Liver (tissue), 9 donors: ENCODE results near the gene FARS2. TPM values are rescaled to one million over a fixed set of nuclear protein-coding genes. Genes with fewer than 3 reads are reported as not detected.
"Not testable (repeated sequence)": the region's sequence is repeated elsewhere in the genome, so short reads cannot be mapped to it uniquely, and the experiment has no call there.

Experiments used
- DNase-seq: peaks from one replicate; pipeline ENCODE4 v3.0.0-alpha.2; 2017; ENCODE audit warnings: low spot score
- H3K27ac ChIP-seq, 2 donors: one replicate each; pipeline ENCODE4 v1.7.0; 2013; ENCODE audit warnings: inconsistent platforms in 2 of 2, low read length in 2 of 2, control low read depth in 1 of 2, low read depth in 1 of 2, mild to moderate bottlenecking in 1 of 2
- H3K27me3 ChIP-seq, 4 donors: one replicate each; pipeline versions ENCODE4 v1.6.1 to v1.7.0; 2013; ENCODE audit warnings: low read length in 3 of 4, inconsistent platforms in 1 of 4, mild to moderate bottlenecking in 1 of 4, moderate library complexity in 1 of 4; ENCODE audit not compliant: control insufficient read depth in 4 of 4, insufficient read depth in 4 of 4
- H3K36me3 ChIP-seq, 4 donors: one replicate each; pipeline versions ENCODE4 v1.6.1 to v1.7.0; 2013; ENCODE audit warnings: low read length in 3 of 4, mild to moderate bottlenecking in 3 of 4, low read depth in 1 of 4, moderate library complexity in 1 of 4; ENCODE audit not compliant: control insufficient read depth in 4 of 4, insufficient read depth in 3 of 4
- H3K4me1 ChIP-seq, 4 donors: one replicate each; pipeline versions ENCODE4 v1.6.1 to v1.7.0; 2013; ENCODE audit warnings: low read length in 3 of 4, mild to moderate bottlenecking in 3 of 4, moderate library complexity in 1 of 4; ENCODE audit not compliant: control insufficient read depth in 4 of 4, insufficient read depth in 4 of 4
- H3K4me3 ChIP-seq, 3 donors: one replicate each; pipeline versions ENCODE4 v1.6.1 to v1.7.0; 2013; ENCODE audit warnings: low read length in 3 of 3, control low read depth in 1 of 3, low read depth in 1 of 3, mild to moderate bottlenecking in 1 of 3
- H3K9ac ChIP-seq, 2 donors: one replicate each; pipeline ENCODE4 v1.7.0; 2013; ENCODE audit warnings: low read length in 2 of 2, mild to moderate bottlenecking in 2 of 2, moderate library complexity in 2 of 2, control low read depth in 1 of 2, low read depth in 1 of 2
- H3K9me3 ChIP-seq, 4 donors: one replicate each; pipeline versions ENCODE4 v1.6.1 to v1.7.0; 2013; ENCODE audit warnings: low read length in 3 of 4; ENCODE audit not compliant: control insufficient read depth in 4 of 4
- HNF4G ChIP-seq: IDR thresholded peaks from 2 replicates; pipeline ENCODE4 v1.6.1; 2016; ENCODE audit warnings: antibody characterized with exemption
- RAD21 ChIP-seq, 2 donors: IDR thresholded peaks; 2 replicates each; pipeline ENCODE4 v1.6.1; 2016; ENCODE audit warnings: antibody characterized with exemption in 2 of 2, mild to moderate bottlenecking in 2 of 2
- RXRA ChIP-seq, 2 donors: IDR thresholded peaks; 2 replicates each; pipeline ENCODE4 v1.6.1; 2017 to 2018; ENCODE audit warnings: antibody characterized with exemption in 2 of 2, mild to moderate bottlenecking in 1 of 2
- WGBS: extraction: QIAGEN DNeasy Blood & Tissue Kit; methylation state at CpG from one replicate; pipeline ENCODE4 v1.1.7; 2013; 5-methylcytosine and 5-hydroxymethylcytosine counted together
- polyA plus RNA-seq, 2 donors: library from polyadenylated mRNA; stranded (reverse) in 1 of 2; unstranded in 1 of 2; fragments of 200-250 nt in 1 of 2; fragments of >200 nt in 1 of 2; fragmentation: Nextera tagmentation in 1 of 2; extraction: Ambion mirVana in 1 of 2; gene quantifications; one replicate each; pipeline versions ENCODE4 v1.2.1 to v1.2.3, GENCODE V29; 2013 to 2015
- total RNA-seq, 2 donors: library from RNA; depleted of rRNA; stranded (reverse); fragments of >200 nt; gene quantifications; one replicate each; pipeline ENCODE4 v1.2.3, GENCODE V29; 2014
- donor health status: healthy.
- donor health status: healthy.
- donor health status: healthy.
- donor health status: healthy.
- donor health status: healthy.

FARS2 gene
- total and polyA plus RNA-seq, 4 donors, result 7.8 to 25.9 (median 11.2) TPM

GRCh38 chr6:5786321-5786968 lies 525.1 kb downstream of the FARS2 start:
- no peaks in the 10 kb centered on the region for H3K9me3 ChIP-seq
- H3K36me3 ChIP-seq, result no peaks in the 10 kb centered on the region
- DNase-seq, result no peak
- H3K27ac ChIP-seq, result no peak overlapping the region
- H3K9ac ChIP-seq, result no peak overlapping the region
- H3K27me3 ChIP-seq, result no peaks in the 10 kb centered on the region
- WGBS, result 80% methylated on average over 10 of the region's 10 CpGs
- no peaks in the 10 kb centered on the region for H3K4me1 ChIP-seq
- TF ChIP-seq RXRA (IDR thresholded peaks at IDR 0.05), result no peak
- no peak overlapping the region for H3K4me3 ChIP-seq

GRCh38 chr6:5786969-5787720 lies 525.8 kb downstream of the FARS2 start:
- no peak for DNase-seq
- Histone ChIP-seq H3K36me3 (no peaks in the 10 kb centered on the region), H3K27ac (no peak overlapping the region), H3K4me3 (no peak overlapping the region), H3K27me3 (no peaks in the 10 kb centered on the region), H3K9ac (no peak overlapping the region), H3K4me1 (no peaks in the 10 kb centered on the region), H3K9me3 (no peaks in the 10 kb centered on the region)
- no peak for TF ChIP-seq RAD21 (IDR thresholded peaks at IDR 0.05)
- TF ChIP-seq HNF4G, result no peak
- 57% methylated on average over 11 of the region's 11 CpGs for WGBS

- 81% methylated on average over 5 of the region's 5 CpGs for WGBS
- not testable (repeated sequence) for H3K4me3 ChIP-seq, H3K4me1 ChIP-seq, H3K27me3 ChIP-seq, DNase-seq, H3K27ac ChIP-seq, H3K36me3 ChIP-seq, H3K9me3 ChIP-seq, H3K9ac ChIP-seq
These were observed 528.1 kb downstream of the FARS2 start for GRCh38 chr6:5789426-5789825.

- H3K27ac ChIP-seq, H3K4me3 ChIP-seq, H3K9me3 ChIP-seq, DNase-seq, H3K9ac ChIP-seq, H3K4me1 ChIP-seq, H3K36me3 ChIP-seq, H3K27me3 ChIP-seq: not testable (repeated sequence)
These were observed 535.2 kb downstream of the FARS2 start for GRCh38 chr6:5796555-5796954.

GRCh38 chr6:5806406-5806805 lies 545.1 kb downstream of the FARS2 start:
- H3K36me3 ChIP-seq, H3K27me3 ChIP-seq, DNase-seq, H3K9ac ChIP-seq, H3K27ac ChIP-seq, H3K9me3 ChIP-seq, H3K4me3 ChIP-seq, H3K4me1 ChIP-seq: not testable (repeated sequence)
- 98% methylated on average over 1 of the region's 1 CpG for WGBS
